ENCODE measurements around the gene UGP2.
"Not testable (repeated sequence)": the region's sequence is repeated elsewhere in the genome, so short reads cannot be mapped to it uniquely, and the experiment has no call there.

Gene UGP2

DNA sequence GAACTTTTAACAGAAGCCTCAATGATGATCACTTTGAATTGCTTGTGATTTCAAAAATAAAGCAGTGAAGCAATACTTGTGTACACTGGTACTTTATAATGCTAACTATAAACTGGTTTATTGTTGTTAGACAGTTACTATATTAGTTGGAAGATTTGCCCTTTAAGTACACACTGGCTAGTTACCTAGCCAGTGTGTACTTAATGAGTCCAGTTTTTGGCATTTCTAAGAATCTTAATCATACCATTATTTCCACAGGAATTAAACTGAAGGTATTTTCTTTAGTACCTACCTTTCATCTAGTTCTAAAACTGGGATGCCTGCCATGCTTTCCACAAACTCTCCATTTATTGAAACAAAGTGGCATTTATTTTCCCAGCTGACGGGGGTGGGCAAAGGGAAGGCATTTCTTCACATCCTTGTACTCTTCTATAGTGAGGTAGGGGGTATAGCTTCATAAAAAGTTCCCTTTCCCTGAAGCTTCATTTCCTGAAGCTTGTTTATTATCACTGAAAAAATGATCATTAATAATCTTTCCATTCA lies 49.9 kb downstream of the UGP2 start:
- DNase-seq: peak in 8 of 56 donors; percentile 2 to 42 (median 10)

DNA sequence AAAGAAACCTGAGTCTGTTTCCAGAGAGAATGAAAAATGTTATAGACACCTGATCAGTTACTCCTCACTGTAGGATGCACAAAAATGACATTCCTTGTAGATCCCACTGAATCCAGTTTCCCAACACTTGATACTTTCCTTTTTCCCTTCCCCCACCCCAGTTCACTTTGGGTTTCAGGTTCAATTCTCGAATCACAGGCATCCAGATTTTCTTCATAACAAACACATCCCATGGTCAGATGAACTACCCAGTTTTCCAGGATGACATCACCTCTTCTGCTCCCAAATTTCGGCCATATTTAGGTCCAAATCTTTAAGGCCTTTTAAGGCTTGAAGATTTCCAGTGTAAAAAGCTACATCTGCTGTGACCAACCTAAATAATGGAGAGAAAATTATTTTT lies 51.5 kb downstream of the UGP2 start:
- DNase-seq: no peak

- no peak for DNase-seq
Measured at GRCh38 chr2:63894167-63894566, 52.5 kb downstream of the UGP2 start.

GRCh38 chr2:63898839-63899238 lies 57.1 kb downstream of the UGP2 start:
- DNase-seq: no peak

DNA sequence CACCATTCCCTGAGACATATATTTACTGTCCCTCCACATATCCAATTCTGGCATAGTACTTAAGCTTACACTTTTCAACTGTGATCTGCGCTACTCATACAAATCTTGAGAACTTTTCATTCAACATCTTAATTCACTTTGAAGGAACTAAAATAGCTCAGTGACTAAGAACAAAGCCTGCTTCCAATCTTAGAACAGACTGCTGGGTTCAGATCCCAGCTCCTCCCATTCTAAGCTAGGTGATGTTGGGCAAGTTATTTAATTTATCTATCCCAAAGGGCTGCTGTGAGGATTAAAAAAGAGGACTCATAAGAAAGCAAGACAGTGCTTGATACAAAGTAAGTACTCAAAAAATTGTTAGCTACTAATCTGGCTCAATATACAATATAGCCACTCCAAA lies 57.9 kb downstream of the UGP2 start:
- DNase-seq: no peak

DNA sequence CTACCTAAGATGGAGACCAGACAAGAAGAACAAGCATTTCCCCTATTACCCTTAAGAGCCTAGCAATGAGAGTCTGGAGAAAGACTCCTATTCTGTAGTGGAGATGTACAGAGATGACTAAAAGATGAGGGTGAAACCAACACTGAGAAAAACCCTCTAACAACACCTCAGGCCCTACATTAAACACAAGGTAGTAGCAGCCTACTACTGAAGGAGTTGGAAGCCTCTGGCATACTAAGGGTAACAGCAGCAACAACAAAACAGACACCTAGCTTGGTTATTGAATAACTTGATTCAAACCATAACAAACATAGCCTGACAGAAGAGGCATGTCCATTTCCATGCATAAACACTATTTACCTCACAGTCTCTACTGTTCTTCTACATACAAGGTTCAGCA lies 60.5 kb downstream of the UGP2 start:
- no peak for DNase-seq

GRCh38 chr2:63903003-63903402 lies 61.3 kb downstream of the UGP2 start:
- DNase-seq: no peak

GRCh38 chr2:63914311-63914710 lies 72.6 kb downstream of the UGP2 start:
- DNase-seq: no peak

GRCh38 chr2:63926815-63927214 lies 85.1 kb downstream of the UGP2 start:
- no peak for DNase-seq

- DNase-seq: not testable (repeated sequence)
Measured at GRCh38 chr2:63932104-63932503, 90.4 kb downstream of the UGP2 start.

Data from amygdala (tissue), 56 donors.